Stimulated activated naive CD8-positive, alpha-beta T cell treated with anti-CD3 and anti-CD28 coated beads, Interleukin-15, Interleukin-2, amounts not matched to agents 100 U/mL and 50 U/mL, for 24 hours (primary cell): ENCODE measurements around the gene RASGRP1.

ENCODE experiments used
- ATAC-seq: fragments of 150-1000 bp; cut with Tn5 transposase; one replicate; pipeline ENCODE4 v1.10.0; 2021
- DNase-seq: peaks from one replicate; pipeline ENCODE4 v3.0.0; 2021

The RASGRP1 gene

DNA sequence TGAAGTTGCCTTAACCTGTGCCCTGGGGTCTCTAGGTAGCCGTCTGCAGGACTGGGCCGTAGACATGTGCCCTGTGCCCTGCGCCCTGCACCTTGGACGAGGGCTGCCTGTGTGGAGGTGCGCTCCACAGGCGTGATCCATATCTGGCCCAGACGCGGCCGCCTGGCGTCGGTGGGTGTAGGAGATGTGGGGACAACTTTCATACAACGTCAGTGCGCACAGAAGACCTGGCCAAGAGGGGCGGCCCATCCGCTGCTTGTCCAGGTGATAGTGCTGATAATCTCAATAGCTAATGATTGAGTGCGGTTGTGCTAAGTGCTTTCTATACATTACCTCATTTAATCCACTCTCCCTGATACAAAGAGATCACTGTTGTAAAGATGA is 665 bp upstream of the RASGRP1 start:
- DNase-seq (no peak), ATAC-seq (no peak)

DNA sequence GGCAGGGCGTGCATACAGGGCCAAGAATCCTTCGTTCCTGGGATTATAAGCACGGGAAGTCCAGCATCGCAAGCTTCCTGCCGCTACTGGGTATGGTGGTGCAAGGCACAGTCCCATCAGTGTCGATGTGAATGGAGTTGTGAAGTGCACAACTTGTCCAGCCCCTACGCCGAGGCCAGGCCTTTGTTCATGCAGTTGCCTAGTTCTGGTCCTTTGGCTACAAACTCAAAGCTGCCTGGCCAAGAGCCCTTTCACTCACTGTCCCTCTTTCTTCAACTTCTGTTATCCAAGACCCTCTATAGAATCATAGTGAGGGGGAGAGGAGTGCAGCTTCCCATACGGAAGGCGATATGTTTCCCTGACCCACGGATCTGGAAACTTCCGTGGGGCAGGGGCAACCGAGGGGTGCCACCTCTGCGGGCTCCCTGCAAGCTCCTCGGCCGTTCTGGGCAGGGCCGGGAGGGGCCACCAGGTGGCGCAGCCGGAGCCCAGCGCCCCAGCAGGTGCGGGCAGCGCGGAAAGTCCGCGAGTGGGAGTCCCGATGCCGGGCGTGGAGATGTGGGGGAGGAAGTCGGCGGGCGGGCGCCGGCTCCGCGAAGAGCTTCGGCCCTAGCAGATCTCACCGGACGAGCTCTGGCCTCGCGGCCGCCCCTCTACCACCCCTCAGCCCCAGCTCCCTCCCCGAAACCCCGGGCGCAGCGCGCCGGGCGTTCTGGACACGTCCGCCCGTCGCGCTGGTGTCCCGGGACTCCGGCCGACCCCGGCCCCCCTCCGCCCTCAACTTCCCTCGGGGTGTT is 693 bp downstream of the RASGRP1 start:
- DNase-seq (peak; percentile 93), ATAC-seq (peak; percentile 70)

DNA sequence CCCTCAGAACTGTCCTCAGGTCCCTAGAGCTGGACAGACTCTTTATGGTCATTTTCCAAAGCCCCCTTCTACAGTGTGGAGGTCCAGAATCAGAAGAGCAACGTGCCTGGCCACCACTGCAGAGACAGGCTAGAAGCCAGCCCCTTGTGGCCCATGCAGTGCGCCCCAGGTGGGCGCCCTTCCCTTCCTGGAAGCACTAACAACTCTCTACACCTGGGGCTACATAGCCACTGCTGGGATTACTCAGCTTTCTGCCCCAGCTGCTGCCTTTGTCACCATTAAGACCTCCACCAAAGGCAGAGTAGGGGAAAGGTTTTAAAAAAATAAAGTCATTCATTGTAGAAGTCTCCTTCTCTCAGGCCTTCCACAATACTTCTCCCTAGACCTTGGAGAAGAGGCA is 2.3 kb downstream of the RASGRP1 start:
- DNase-seq (no peak), ATAC-seq (no peak)

DNA sequence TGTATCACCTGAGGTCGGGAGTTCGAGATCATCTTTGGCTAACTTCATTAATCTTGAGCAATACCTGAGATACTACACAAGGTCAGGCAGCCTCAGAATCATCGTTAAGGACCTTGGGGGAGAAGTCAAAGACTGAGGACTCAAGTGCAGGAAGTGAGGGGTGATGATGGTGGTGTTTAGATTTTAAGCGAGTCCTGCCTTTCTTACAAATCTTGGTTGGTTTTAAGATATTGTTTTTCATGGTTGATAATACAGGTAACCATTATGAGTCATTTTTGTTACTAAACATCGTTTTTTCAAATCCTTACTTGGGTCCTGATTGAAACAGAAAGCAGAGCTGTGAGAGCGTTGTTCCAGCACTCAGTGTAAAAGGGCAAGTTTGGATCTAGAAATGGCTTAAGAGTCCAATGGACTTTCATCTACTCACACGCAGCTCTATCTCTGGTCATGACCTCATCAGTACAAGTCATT is 4.1 kb downstream of the RASGRP1 start:
- peak; percentile 39 for ATAC-seq
- no peak for DNase-seq

DNA sequence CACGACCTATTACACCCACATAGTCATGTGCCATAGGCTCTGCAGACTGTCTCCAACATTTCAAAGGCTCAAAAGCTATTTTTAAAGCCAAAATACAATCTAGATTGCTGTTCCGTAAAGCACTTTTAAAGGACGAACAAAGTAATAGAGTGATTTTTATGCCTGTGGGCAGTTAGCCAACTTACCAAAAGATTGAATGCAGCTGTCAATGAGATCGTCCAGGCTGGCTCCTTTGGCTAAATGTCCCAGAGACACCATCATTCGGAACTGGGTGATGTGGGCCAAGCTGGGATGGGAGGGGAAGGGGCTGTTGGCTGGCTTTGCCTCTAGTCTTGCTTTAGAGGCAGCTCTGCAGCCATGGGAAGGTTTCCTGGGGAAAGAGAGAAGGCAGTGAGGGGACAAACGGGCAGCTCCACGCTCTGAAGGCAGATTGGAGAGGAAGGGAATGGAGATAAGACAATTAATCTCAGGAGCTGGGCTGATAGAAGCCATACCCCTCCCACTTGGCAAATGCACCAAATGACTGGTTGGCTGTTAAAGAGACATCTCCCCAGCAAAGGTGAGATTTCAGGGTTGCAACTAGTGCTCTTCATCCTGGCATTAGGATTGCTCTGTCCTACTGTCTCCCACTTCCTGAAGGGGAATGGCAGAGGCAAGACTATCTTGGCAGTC is 4.8 kb downstream of the RASGRP1 start:
- no peak for DNase-seq
- ATAC-seq: no peak

DNA sequence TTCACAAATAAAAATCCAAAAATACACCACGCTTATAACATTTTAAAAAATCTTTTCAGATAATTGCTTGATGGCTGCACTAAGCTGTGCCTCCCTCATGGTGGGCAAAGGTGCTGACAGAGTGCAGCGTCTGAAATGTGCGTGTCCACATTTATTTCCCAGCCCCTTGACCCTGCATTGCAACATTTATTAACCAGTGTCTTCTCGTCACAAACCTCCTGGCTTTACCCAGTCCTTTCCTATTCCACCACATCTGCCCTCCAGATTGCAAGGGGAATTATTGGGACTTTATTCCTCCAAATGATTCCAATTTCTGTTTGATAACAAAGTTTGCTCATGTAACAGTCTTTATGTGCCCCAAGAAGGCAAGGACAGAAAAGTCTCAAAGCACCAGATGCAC is 5.5 kb downstream of the RASGRP1 start:
- no peak for ATAC-seq

DNA sequence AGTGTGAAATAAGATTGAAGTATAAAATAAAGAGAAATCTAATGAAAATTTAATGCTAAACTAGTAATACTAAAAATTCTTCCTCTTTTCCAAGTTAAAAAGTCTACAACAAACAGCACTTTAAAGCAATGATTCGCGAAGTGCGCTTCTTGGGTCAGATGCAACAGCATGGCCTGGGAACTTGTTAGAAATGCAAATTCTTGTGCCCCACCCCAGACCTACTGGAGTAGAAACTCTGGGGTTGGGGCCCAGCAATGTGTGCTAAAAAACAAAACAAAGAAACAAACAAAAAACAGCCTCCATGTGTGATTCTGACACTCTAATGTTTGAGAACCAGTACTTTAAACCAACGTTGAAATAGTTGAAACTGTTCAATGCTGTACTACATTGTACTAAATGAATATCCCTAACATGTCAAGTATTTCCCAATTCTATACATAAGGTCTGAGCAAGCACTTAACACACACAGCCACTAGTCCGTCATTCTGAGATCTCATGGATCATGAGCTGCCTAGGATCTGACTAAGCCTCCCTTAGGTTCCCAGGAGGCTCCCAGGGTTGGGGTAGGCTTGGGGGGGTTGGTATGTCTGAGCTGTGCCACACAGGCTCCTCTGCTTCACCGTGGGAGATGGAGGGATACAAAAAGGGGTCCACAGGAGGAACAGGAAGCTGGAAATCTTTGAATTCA is 6.1 kb downstream of the RASGRP1 start:
- DNase-seq: no peak
- no peak for ATAC-seq

More for the DNA sequence above, 5.5 kb downstream of the RASGRP1 start:
- DNase-seq: no peak

DNA sequence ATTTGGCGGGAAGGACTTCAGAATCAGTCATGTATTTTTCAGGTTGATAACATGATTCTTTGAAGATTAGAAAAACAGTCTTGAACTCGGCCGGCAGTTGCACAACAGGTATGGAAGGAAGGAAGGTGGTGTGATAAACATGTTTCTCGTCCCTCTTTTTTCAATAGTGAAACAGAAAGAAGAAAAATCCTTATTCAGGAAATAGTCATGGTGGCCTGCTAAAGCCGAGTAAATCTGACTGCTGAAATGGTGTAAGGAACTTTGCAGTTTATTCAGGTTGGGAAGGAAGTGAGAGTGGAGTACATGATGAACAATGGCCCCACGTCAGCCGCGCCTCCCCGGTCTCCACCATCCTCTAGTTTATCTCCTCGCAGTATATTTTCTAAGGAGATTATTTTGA is 6.7 kb downstream of the RASGRP1 start:
- DNase-seq (peak; percentile 33), ATAC-seq (no peak)

DNA sequence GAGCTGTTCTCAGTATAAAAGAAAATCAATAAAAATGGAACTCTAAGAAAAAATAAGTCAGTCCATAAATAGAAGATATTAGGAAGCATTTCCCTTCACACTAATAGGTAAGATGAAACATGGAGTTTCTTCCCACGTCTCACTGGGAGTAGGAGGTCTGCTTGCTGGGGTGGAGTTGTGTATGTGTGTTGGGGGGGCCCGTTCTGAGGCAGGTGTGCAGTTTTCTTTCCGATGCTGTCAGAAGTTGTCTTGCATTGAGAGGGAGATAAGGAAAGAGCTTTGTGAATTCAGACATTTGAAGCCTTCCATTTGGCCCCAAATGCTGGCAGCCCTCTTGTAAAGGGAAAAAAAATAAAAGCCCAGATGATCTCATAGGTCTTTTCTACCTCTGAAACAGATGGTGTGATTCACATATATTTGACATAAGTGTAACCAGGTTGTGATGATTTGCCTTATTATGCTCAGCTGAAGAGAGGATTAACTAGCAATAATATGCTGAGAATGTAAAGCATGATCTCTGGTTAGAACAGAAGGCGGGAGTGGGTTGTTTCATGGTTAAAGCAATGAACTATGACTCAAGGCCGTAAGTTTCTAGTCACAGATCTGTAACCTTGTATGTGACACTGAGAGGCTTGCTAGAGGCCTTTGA is 8.8 kb downstream of the RASGRP1 start:
- ATAC-seq: peak; percentile 81
- no peak for DNase-seq

DNA sequence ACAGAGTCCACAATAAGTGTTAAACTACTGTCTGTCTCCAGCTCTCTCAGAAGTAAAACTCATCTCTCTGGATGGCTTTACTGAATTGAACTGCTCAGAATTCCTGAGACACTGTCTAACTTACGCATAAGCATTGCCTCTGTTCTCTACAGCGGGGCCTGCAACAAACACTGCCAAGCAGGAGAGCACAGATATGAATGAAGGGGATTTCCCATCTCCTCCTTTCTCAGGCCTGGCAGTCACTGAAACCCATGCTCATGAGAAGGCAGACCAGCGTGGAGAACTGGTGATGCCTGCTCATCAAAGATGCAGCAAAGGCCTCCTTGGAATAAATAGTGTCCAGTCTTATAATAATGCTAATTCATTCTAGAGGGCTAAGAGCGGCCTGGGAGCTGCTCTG is 10.3 kb downstream of the RASGRP1 start:
- ATAC-seq (peak; percentile 66), DNase-seq (peak; percentile 33)

DNA sequence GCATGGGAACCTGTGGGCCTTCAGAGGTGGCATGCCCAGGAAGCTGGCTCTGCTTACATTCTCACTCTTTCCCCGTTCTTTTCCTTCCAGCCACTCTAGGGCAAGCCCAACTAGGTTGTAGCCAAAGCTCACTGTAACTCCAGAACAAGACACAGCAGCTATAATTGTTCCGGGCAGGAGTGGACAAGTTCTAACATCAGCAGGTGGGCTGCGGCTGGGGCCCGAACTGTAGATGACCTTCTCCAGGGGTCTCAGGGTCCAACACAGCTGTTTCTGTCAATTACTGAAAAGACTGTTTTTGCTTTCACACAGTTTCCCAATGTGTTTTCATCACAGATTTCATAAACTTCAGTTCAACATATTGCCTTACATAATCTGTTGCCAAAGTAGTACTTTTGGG is 11.5 kb downstream of the RASGRP1 start:
- no peak for ATAC-seq
- no peak for DNase-seq

DNA sequence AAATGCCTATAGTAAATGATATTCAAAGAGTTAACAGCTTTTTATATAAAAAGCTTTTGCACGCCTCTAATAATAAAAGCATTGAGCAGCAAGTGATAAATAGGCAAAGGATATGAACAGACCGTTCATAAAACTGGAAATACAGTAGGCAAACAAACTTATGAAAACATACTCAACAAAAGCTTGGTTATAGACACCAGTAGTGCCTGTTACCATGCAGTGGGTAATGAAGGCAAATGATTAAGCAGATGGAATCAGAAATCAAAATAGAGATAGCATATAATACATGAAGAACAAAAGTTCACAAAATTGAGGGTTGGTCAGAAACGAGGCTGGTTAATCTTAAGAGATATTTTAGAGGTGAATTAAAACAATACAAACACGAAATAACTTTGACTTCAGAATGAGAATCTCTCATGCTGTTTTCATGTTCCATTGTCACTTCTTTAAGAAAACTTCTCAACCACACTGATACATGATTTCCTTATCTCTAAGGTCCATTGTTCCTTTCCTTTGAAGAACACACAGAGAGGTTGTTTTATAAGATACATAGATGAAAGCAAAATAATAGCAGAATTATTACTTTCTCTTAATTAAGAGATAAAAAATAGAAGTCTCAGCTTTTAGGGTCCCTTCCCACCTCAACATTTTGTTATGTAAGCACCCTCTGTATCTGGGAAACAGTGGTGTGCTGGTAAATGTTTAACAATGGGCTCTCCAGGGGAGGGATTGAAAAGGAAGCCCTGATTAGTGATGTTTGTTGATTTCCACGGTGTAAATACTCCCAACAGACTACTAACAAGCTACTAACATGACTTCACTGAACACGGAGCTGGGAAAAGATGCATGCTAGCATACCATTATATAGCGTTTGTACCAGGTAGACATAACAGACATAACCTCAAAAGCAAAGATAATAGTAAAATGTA is 12.6 kb downstream of the RASGRP1 start:
- ATAC-seq: no peak

DNA sequence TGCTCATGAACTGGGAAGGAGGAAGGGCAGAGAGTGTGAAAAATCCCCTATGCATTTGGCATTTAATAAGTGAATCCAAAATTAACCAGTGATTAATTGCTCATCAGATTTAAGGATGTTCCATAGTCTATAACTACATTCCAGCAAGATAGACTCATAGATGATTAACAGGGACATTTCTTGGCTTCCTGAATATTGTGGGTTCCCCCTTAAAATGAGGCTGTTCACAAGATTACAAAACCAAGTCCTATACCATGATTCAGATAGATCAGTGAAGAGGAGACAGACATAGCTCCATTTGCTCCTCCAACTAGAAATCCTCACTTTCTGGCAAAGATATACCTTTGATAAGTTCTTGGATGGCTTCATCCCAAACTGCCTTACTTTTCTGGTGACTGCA is 15.4 kb downstream of the RASGRP1 start:
- DNase-seq (no peak), ATAC-seq (no peak)

More for the DNA sequence above, 12.6 kb downstream of the RASGRP1 start:
- DNase-seq: no peak

DNA sequence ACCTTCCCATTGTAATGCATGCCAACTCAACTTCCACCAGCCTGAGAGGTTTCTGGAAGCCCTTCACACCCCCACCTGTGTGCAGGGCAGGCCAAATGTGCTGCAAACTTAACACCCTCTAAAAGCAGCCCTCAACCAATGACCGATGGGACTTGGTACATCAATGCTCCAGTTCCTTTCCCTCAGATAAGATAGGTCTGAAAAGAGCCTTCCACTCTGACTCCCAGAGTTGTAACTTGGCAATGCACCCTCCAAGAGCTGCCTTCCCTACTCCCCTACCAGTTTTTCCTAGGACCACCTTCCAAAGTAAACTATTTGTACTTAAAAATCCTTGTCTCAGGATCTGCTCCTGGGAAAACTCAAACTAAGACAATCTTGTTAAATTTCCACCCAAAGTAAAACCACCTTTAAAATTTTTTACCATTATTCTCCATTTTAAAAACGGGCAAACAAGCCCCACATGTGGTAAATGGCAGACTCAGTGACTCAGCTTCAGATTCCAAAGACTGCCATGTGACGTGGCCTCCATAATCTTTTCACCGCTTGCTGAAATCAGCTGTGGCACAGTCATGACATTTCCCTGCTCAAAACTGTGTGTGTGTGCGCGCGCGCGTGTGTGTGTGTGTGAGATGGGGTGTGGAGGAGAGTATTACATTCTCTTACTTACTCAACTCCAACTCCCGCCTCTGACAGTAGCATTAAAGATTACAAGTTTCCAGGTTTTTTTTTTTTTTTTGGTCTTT is 17.2 kb downstream of the RASGRP1 start:
- peak; percentile 45 for DNase-seq
- ATAC-seq: peak; percentile 36

DNA sequence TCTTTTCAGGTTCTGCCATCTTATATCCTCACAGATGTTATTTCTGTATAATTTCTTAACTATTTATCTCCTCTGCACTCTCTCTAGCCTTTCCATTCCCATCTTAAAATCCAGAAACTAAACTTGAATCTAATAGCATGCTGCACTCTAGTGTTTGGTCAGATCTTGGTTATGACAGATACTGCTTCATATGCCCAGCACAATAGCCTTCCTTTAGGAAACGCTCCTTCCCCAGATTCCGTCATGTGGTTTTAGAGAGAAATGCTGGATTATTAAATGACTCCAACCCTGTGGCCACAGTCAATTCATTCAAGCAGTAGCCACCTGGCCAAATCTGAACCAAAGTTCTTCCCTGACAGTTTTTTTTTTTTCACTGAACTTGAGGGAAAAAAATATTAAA is 19.4 kb downstream of the RASGRP1 start:
- no peak for DNase-seq
- ATAC-seq: no peak

DNA sequence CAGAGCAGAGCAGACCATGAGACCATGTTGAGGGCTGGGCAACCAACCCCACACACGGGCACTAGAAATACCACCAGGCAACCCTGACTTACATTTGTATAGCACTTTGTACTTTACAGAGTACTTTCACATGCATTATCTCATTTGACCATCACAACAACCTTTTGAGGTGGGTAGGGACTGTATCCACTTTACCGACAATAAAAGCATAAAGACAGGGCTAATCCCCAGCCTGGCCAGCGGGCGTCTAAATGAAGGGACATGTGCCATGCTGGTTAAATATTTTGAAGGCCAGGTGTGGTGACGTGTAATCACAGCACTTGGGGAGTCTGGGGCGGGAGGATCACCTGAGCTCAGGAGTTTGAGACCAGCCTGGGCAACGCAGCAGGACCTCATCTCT is 23.6 kb downstream of the RASGRP1 start:
- ATAC-seq: no peak
- DNase-seq: no peak

DNA sequence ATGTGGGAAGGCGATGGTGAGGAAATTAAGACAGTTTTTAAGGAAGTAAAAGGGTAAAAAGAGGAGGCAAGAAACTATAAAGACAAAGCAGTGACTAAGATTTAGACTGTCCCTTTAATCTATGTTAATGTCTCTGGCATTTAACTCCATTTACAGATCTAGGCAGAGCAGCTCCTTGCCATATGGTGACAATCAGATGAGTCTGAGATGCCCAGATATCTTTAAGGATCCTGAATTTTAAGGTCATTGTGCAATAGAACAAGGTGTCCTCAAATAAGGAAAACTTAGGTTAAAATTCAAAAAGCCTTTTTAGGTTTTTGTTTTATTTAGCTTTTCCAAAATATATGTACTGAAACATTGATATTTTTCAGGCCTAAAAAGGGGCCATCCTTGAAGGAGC is 24.1 kb downstream of the RASGRP1 start:
- no peak for DNase-seq
- ATAC-seq: no peak

DNA sequence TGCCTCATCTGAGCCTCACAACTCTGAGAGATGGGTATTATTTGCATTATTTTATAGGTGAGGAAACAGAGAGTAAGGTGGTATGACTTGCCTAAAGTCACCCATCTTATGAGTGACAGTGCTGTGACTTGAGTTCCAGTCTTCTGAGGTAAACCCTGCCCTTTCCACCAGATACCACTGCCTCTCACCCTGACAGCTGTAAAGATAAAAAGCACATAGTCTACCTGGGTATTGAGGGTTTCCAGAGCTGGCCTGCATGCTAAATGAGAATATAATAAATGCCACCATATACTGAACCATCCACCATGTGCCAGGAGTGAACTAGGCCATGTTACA is 25.6 kb downstream of the RASGRP1 start:
- peak; percentile 80 for ATAC-seq
- no peak for DNase-seq

DNA sequence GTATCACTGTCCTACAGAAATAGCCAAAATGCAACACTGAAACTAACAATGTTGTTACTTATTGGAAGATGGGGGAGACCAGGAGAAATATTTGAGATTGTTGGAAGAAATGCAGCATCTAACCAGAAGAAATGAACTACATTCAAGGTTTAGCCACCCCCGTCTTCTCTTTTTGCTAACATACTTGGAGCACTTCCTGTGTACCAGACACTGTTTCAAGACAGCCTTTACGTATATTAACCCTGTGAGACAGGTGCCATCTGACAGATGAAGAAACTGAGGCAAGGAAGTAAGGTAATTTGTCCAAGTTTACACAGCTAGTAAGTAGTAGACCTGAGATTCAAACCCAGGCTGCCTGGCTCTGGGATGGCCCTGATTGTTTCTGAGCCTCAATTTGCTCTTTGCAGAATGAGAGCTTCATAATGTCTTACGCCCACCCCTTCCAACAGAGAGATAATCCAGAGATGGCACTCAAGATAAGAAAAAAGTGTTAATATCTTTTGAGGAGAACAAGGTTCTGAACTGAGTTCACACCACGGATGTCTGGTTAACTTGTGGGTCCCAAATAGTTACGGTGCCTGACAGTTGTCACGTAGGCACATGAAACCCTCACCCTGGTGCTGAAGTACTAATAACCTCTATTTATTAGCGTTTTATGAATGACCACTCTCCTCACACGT is 26.1 kb downstream of the RASGRP1 start:
- peak; percentile 45 for DNase-seq
- peak; percentile 71 for ATAC-seq

DNA sequence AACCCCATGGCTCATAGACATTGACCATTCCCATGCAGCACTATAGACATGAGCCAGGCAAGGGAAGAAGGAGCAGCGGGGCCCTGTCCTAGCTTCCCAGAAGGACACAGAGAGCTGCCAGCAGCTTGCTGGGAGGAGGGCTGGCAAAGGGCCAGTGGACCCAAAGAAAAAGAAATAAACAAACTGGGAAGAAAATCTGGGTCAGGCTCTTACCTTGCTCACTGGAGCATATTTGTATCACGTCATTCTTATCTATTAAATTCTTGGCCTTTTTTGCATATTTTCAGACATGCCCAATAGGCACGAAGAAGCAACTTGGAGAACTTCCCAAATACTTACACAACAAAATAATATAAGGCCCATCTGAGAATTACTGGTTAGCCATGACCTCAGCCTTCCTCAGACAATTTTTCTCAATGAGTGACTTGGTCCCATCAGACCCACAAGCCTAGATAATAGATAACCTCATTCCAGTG is 28.4 kb downstream of the RASGRP1 start:
- ATAC-seq (no peak), DNase-seq (no peak)
